H1 (cell line): Measurements from ENCODE around the gene GPR85. TPM values are rescaled to one million over a fixed set of nuclear protein-coding genes. Genes with fewer than 3 reads are reported as not detected.

Experiments used
- CTCF ChIA-PET: fragments of 300-600 bp; sonication (Branson Sonifier 250); formaldehyde crosslinking; loops from one replicate; lab custom pipeline; 2021; ENCODE audit not compliant: partially characterized antibody; lab: Charles Lee
- POLR2A ChIA-PET: fragments of 300-600 bp; sonication (Branson Sonifier 250); formaldehyde crosslinking; loops from one replicate; lab custom pipeline; 2021; ENCODE audit warnings: inconsistent platforms; ENCODE audit not compliant: partially characterized antibody; lab: Charles Lee
- DNase-seq, 2 experiments: peaks; one replicate each; pipeline versions ENCODE4 v3.0.0 to v3.0.0-alpha.2; 2010 to 2022; ENCODE audit warnings: low spot score in 2 of 2, low read depth in 1 of 2, mixed read lengths in 1 of 2
- FAIRE-seq: peaks from 2 replicates; lab custom pipeline; 2011; peaks lifted over from hg19 to GRCh38; lab: Jason Lieb, UNC
- H2AFZ ChIP-seq: 2 replicates; pipeline ENCODE4 v1.8.1; 2012; ENCODE audit warnings: low read length, inconsistent platforms
- H2AK5ac ChIP-seq: 2 replicates; pipeline ENCODE4 v1.6.1; 2013; ENCODE audit warnings: low read depth, low read length
- H2BK120ac ChIP-seq: replicated peaks from 2 replicates; pipeline ENCODE3; 2013; ENCODE audit warnings: low read depth, low read length, inconsistent platforms
- H2BK12ac ChIP-seq: 2 replicates; pipeline ENCODE4 v1.6.1; 2013; ENCODE audit warnings: low read depth, low read length
- H2BK15ac ChIP-seq: 2 replicates; pipeline ENCODE4 v1.6.1; 2013; ENCODE audit warnings: low read length
- H2BK20ac ChIP-seq: 2 replicates; pipeline ENCODE4 v1.6.1; 2013; ENCODE audit warnings: low read length
- H2BK5ac ChIP-seq: 2 replicates; pipeline ENCODE4 v1.6.1; 2013; ENCODE audit warnings: low read depth, low read length
- H3K14ac ChIP-seq: 2 replicates; pipeline ENCODE4 v1.6.1; 2013; ENCODE audit warnings: inconsistent platforms; ENCODE audit not compliant: insufficient read length
- H3K18ac ChIP-seq: 2 replicates; pipeline ENCODE4 v1.6.1; 2013; ENCODE audit warnings: low read length; ENCODE audit errors: extremely low read depth
- H3K23ac ChIP-seq: 2 replicates; pipeline ENCODE4 v1.6.1; 2013; ENCODE audit warnings: inconsistent platforms; ENCODE audit not compliant: insufficient read length
- H3K23me2 ChIP-seq: 2 replicates; pipeline ENCODE4 v1.6.1; 2013; ENCODE audit warnings: low read depth, low read length
- H3K27ac ChIP-seq: 2 replicates; pipeline ENCODE4 v1.6.1; 2011; ENCODE audit warnings: low read depth, low read length, inconsistent platforms
- H3K27me3 ChIP-seq, 4 experiments: replicated peaks in 1 of 4; 1 replicate in 1 of 4; 2 replicates in 3 of 4; pipeline versions ENCODE4 v1.6.1 to v1.8.1; 2011 to 2013; ENCODE audit warnings: low read length in 3 of 4, mild to moderate bottlenecking in 3 of 4, inconsistent platforms in 2 of 4, mixed read lengths in 2 of 4, moderate library complexity in 1 of 4; ENCODE audit not compliant: control insufficient read depth in 3 of 4, insufficient read depth in 3 of 4; ENCODE audit errors: extremely low read depth in 1 of 4
- H3K36me3 ChIP-seq, 4 experiments: 2 replicates each; pipeline versions ENCODE4 v1.6.1 to v1.8.1; 2011 to 2013; ENCODE audit warnings: mild to moderate bottlenecking in 4 of 4, low read length in 3 of 4, moderate library complexity in 2 of 4, control low read depth in 1 of 4, inconsistent platforms in 1 of 4; ENCODE audit not compliant: insufficient read depth in 4 of 4, control insufficient read depth in 2 of 4
- H3K4ac ChIP-seq: replicated peaks from 2 replicates; pipeline ENCODE3; 2013; ENCODE audit warnings: low read length, low read depth, mixed read lengths, inconsistent platforms; ENCODE audit not compliant: insufficient read length
- H3K4me1 ChIP-seq, 4 experiments: replicated peaks in 1 of 4; 1 replicate in 1 of 4; 2 replicates in 3 of 4; pipeline versions ENCODE4 v1.6.1 to v1.8.1; 2011 to 2013; ENCODE audit warnings: low read length in 3 of 4, inconsistent platforms in 2 of 4, mixed read lengths in 1 of 4; ENCODE audit not compliant: insufficient read depth in 4 of 4, control insufficient read depth in 3 of 4
- H3K4me2 ChIP-seq, 2 experiments: 2 replicates each; pipeline versions ENCODE4 v1.6.1 to v1.8.1; 2011 to 2013; ENCODE audit warnings: low read depth in 2 of 2, low read length in 2 of 2, control low read depth in 1 of 2, inconsistent platforms in 1 of 2, mild to moderate bottlenecking in 1 of 2; ENCODE audit not compliant: insufficient read depth in 1 of 2
- H3K4me3 ChIP-seq, 4 experiments: fragments of 200-600, 300-600 bp in 1 of 4; sonication (generic), shearing (Covaris generic), sonication (Bioruptor Twin) in 1 of 4; 2 replicates each; pipeline versions ENCODE4 v1.5.1 to v1.8.1; 2011 to 2016; ENCODE audit warnings: low read length in 4 of 4, low read depth in 3 of 4, control low read depth in 2 of 4, inconsistent platforms in 2 of 4, mild to moderate bottlenecking in 2 of 4, mixed read lengths in 1 of 4, moderate library complexity in 1 of 4; ENCODE audit not compliant: insufficient read depth in 2 of 4; ENCODE audit errors: extremely low read depth in 1 of 4
- H3K56ac ChIP-seq: replicated peaks from 2 replicates; pipeline ENCODE3; 2013; ENCODE audit warnings: low read depth, mild to moderate bottlenecking, mixed read lengths, low read length, inconsistent platforms; ENCODE audit not compliant: insufficient read length
- H3K79me1 ChIP-seq: 2 replicates; pipeline ENCODE4 v1.6.1; 2013; ENCODE audit warnings: low read depth, low read length, control low read depth
- H3K79me2 ChIP-seq, 2 experiments: 2 replicates each; pipeline versions ENCODE4 v1.6.1 to v1.8.1; 2012 to 2013; ENCODE audit warnings: low read length in 2 of 2, mild to moderate bottlenecking in 2 of 2, inconsistent platforms in 1 of 2; ENCODE audit not compliant: insufficient read depth in 2 of 2, control insufficient read depth in 1 of 2
- H3K9ac ChIP-seq, 4 experiments: replicated peaks in 1 of 4; 1 replicate in 1 of 4; 2 replicates in 3 of 4; pipeline versions ENCODE4 v1.6.1 to v1.8.1; 2011 to 2013; ENCODE audit warnings: low read depth in 3 of 4, low read length in 3 of 4, control low read depth in 2 of 4, mild to moderate bottlenecking in 2 of 4, moderate library complexity in 2 of 4, inconsistent platforms in 1 of 4; ENCODE audit errors: extremely low read depth in 1 of 4
- H3K9me3 ChIP-seq, 2 experiments: 2 replicates each; pipeline versions ENCODE4 v1.6.1 to v1.8.1; 2012 to 2013; ENCODE audit warnings: mild to moderate bottlenecking in 2 of 2, moderate library complexity in 2 of 2, control low read depth in 1 of 2, inconsistent platforms in 1 of 2, low read depth in 1 of 2, low read length in 1 of 2, mixed read lengths in 1 of 2; ENCODE audit not compliant: insufficient read depth in 2 of 2
- H4K20me1 ChIP-seq, 2 experiments: replicated peaks in 1 of 2; 2 replicates each; pipeline versions ENCODE3 to v1.8.1; 2011 to 2013; ENCODE audit warnings: inconsistent platforms in 2 of 2, low read length in 2 of 2, mild to moderate bottlenecking in 1 of 2; ENCODE audit not compliant: insufficient read depth in 2 of 2, control insufficient read depth in 1 of 2
- H4K5ac ChIP-seq: 2 replicates; pipeline ENCODE4 v1.6.1; 2013; ENCODE audit warnings: low read length, low read depth, mixed read lengths, inconsistent platforms; ENCODE audit not compliant: insufficient read length
- H4K8ac ChIP-seq: 2 replicates; pipeline ENCODE4 v1.8.0; 2013; ENCODE audit warnings: mild to moderate bottlenecking, moderate library complexity, low read length, inconsistent platforms; ENCODE audit not compliant: insufficient read depth; ENCODE audit errors: extremely low read depth
- H4K91ac ChIP-seq: replicated peaks from 2 replicates; pipeline ENCODE3; 2013; ENCODE audit warnings: low read length, mixed read lengths, inconsistent platforms; ENCODE audit not compliant: insufficient read length
- ASH2L ChIP-seq: fragments of 200-600, 300-600 bp; sonication (generic); IDR thresholded peaks from one replicate; pipeline ENCODE4 v1.7.1; 2017; ENCODE audit warnings: low read length
- CREB1 ChIP-seq: IDR thresholded peaks from 2 replicates; pipeline ENCODE4 v1.6.1; 2012; ENCODE audit warnings: inconsistent platforms
- E2F6 ChIP-seq: IDR thresholded peaks from 2 replicates; pipeline ENCODE4 v1.6.1; 2012; ENCODE audit warnings: inconsistent platforms
- EP300 ChIP-seq, 2 experiments: IDR thresholded peaks; 1 replicate in 1 of 2; 2 replicates in 1 of 2; pipeline ENCODE4 v1.6.1; 2011 to 2012; ENCODE audit warnings: low read depth in 2 of 2, low read length in 2 of 2, mild to moderate bottlenecking in 2 of 2, borderline replicate concordance in 1 of 2, inconsistent platforms in 1 of 2, moderate library complexity in 1 of 2
- GTF2F1 ChIP-seq: IDR thresholded peaks from 2 replicates; pipeline ENCODE4 v1.6.1; 2012; ENCODE audit warnings: low read depth, low read length, improper control_type of control experiment, borderline replicate concordance
- HDAC6 ChIP-seq: IDR thresholded peaks from one replicate; pipeline ENCODE4 v1.7.1; 2012; ENCODE audit warnings: low read depth, mild to moderate bottlenecking, inconsistent platforms, low read length, moderate library complexity
- POLR2A ChIP-seq, 2 experiments: IDR thresholded peaks; 1 replicate in 1 of 2; 2 replicates in 1 of 2; pipeline ENCODE4 v1.6.1; 2011; ENCODE audit warnings: low read depth in 2 of 2, low read length in 2 of 2, mild to moderate bottlenecking in 2 of 2; ENCODE audit errors: control extremely low read depth in 1 of 2
- RBBP5 ChIP-seq: IDR thresholded peaks from 2 replicates; pipeline ENCODE4 v1.7.1; 2012; ENCODE audit warnings: low read depth, mild to moderate bottlenecking, inconsistent platforms, low read length, moderate library complexity, borderline replicate concordance
- SP2 ChIP-seq: IDR thresholded peaks from 2 replicates; pipeline ENCODE4 v1.6.1; 2012; ENCODE audit warnings: mild to moderate bottlenecking, low read length, inconsistent platforms
- YY1 ChIP-seq: IDR thresholded peaks from 2 replicates; pipeline ENCODE4 v1.6.1; 2011; ENCODE audit warnings: low read depth, mild to moderate bottlenecking, low read length
- ZNF274 ChIP-seq: IDR thresholded peaks from 2 replicates; pipeline ENCODE4 v1.7.0; 2012; ENCODE audit warnings: low read length, borderline replicate concordance; ENCODE audit errors: extremely low read depth
- WGBS, 2 experiments: shearing (Covaris generic) in 1 of 2; methylation state at CpG; one replicate each; pipeline versions ENCODE4 v1.1.6 to v1.1.7; 2013 to 2015; ENCODE audit warnings: low lambda C conversion rate in 2 of 2, mixed read lengths in 2 of 2, inconsistent platforms in 1 of 2, low coverage in 1 of 2, missing lambda C conversion rate in 1 of 2; ENCODE audit not compliant: insufficient replicate concordance in 2 of 2, insufficient coverage in 1 of 2, insufficient read length in 1 of 2; ENCODE audit errors: extremely low coverage in 1 of 2, missing lambda C conversion rate in 1 of 2; 5-methylcytosine and 5-hydroxymethylcytosine counted together
- polyA plus RNA-seq, 7 experiments: library from polyadenylated mRNA; depleted of rRNA in 3 of 7; stranded (reverse) in 5 of 7; unstranded in 2 of 7; fragments of >200 nt in 5 of 7; fragments of 200-250 nt in 2 of 7; gene quantifications; 1 replicate in 5 of 7; 2 replicates in 1 of 7; 4 replicates in 1 of 7; pipeline versions ENCODE4 v1.2.1 to v1.2.3, GENCODE V29; 2011 to 2013; ENCODE audit warnings: missing spikeins in 2 of 7, mixed read lengths in 2 of 7
- total RNA-seq: library from RNA; stranded (reverse); fragmentation: NEBNext Ultra II Directional; extraction: Animal tissue kit (Norgen Biotek cat#: 25700); gene quantifications from 2 replicates; pipeline ENCODE4 v1.2.1, GENCODE V29; 2021

The GPR85 gene
- total and polyA plus RNA-seq, 2 of the 8 experiments (the other 6 are each of a cell fraction or from before 2014, with no cell fraction given), result 0.11 to 0.20 TPM

GRCh38 chr7:113118074-113118959 lies 31.7 kb upstream of the GPR85 start, which contains the start of gene SMIM30:
SMIM30 (minus strand) TSS chr7:113118554; CDS start chr7:113117578, 976 bp downstream.
- no peak within 1 kb of the TSS for H4K5ac ChIP-seq
- FAIRE-seq (peak; percentile 62), DNase-seq (peak in 1 of 2 experiments; percentile 81)
- ChIA-PET POLR2A (interaction anchor here (0.7 kb wide), 1 partner anchor 35 kb away, joined by 3 read pairs; no protein-coding TSS in a partner anchor), CTCF (interaction anchor here (0.7 to 1.0 kb wide), 2 partner anchors 19 to 88 kb away, joined by 4 to 5 read pairs; no protein-coding TSS in a partner anchor)
- H2AFZ ChIP-seq, result peak within 1 kb of the TSS; percentile 85
- no peak within 1 kb of the TSS; the same call in 1 of the 2 replicates for H3K18ac ChIP-seq
- no peak within 1 kb of the TSS for H3K56ac ChIP-seq
- peaks cover 0 to 3% (median 2%) of the 10 kb centered on the region in 4 experiments; a peak in 3 of 7 replicates for H3K4me1 ChIP-seq
- peaks cover 0 to 1% (median 0%) of the 10 kb centered on the region in 4 experiments; a peak in 1 of 7 replicates for H3K27me3 ChIP-seq
- H3K14ac ChIP-seq, result no peak within 1 kb of the TSS
- H2BK120ac ChIP-seq, result no peak within 1 kb of the TSS
- no peak within 1 kb of the TSS for H4K8ac ChIP-seq
- no peaks in the 10 kb centered on the region for H4K20me1 ChIP-seq
- H3K23ac ChIP-seq, result no peak within 1 kb of the TSS
- H2AK5ac ChIP-seq, result no peak within 1 kb of the TSS
- peak within 1 kb of the TSS in 3 of 4 experiments; percentile 39 to 70 (median 45); a peak in 2 of 7 replicates for H3K9ac ChIP-seq
- H3K4me2 ChIP-seq, result peak within 1 kb of the TSS; percentile 56 to 58
- peaks cover 0 to 14% (median 2%) of the 10 kb centered on the region in 4 experiments; a peak in 2 of 8 replicates for H3K36me3 ChIP-seq
- no peaks in the 10 kb centered on the region for H3K79me1 ChIP-seq
- H3K23me2 ChIP-seq, result no peaks in the 10 kb centered on the region; the same call in 1 of the 2 replicates
- H3K4ac ChIP-seq, result no peak within 1 kb of the TSS
- no peak within 1 kb of the TSS for H2BK15ac ChIP-seq
- no peak within 1 kb of the TSS for H2BK5ac ChIP-seq
- no peak within 1 kb of the TSS for H2BK20ac ChIP-seq
- peak within 1 kb of the TSS; percentile 69 to 96 (median 78) for H3K4me3 ChIP-seq
- no peak within 1 kb of the TSS for H4K91ac ChIP-seq
- 2% methylated on average over 35 of the region's 35 CpGs; no CpG with 5 or more reads in 1 of the 2 experiments for WGBS, 2 experiments
- no peaks in the 10 kb centered on the region for H3K9me3 ChIP-seq
- no peaks in the 10 kb centered on the region; a peak in 1 of 4 replicates for H3K79me2 ChIP-seq
- H2BK12ac ChIP-seq, result no peak within 1 kb of the TSS; the same call in 1 of the 2 replicates
- H3K27ac ChIP-seq, result 0 out of 2 replicates have a peak within 1 kb of the TSS, but pooled peaks have one; percentile 9
- TF ChIP-seq EP300 (IDR thresholded peaks at IDR 0.05; ENCODE audit: borderline replicate concordance in 1 of 2, low read depth in 2 of 2, low read length in 2 of 2) (no peak), POLR2A (IDR thresholded peaks at IDR 0.05; ENCODE audit: control extremely low read depth in 1 of 2, low read depth in 2 of 2, low read length in 2 of 2) (peak; percentile 56 to 85), CREB1 (peak; percentile 88), RBBP5 (no peak), ZNF274 (no peak), E2F6 (peak; percentile 72), HDAC6 (no peak), YY1 (peak; percentile 98), ASH2L (peak; percentile 73), GTF2F1 (no peak), SP2 (no peak)
